ENCODE measurements around the gene VWA5B2. TPM values are rescaled to one million over a fixed set of nuclear protein-coding genes. Genes with fewer than 3 reads are reported as not detected.
A peak's percentile ranks its signal among the peaks of the same experiment; 100 is the strongest.

Gene VWA5B2
- total RNA-seq, 6 experiments from 2014 or later, result not detected

DNA sequence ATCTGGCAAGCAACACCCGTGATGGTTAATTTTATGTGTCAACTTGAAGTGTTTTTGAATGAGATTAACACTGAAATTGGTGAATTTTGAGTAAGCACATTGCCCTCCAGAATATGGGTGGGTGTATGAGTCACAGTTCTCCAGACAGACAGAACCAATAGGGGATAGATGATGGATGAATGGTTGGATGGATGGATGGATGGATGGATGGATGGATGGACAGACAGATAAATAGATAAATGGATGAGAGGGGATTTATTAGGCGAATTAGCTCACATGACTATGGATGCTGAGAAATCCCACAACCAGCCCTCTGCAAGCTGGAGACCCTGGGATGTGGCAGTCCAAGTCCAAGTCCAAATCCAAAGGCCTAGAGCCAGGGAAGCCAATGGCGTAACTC lies 5.4 kb upstream of the VWA5B2 start:
- no peaks in the 10 kb centered on the region for H3K36me3 Mint-ChIP-seq (ENCODE audit: low read depth)
- TF ChIP-seq CTCF (IDR thresholded peaks at IDR 0.05), result no peak
- no peaks in the 10 kb centered on the region for H3K4me1 Mint-ChIP-seq (ENCODE audit: low read depth)
- no peak for DNase-seq
- H3K4me3 Mint-ChIP-seq, result no peak overlapping the region
- peaks cover 27% of the 10 kb centered on the region for H3K27me3 Mint-ChIP-seq (ENCODE audit: insufficient read depth)
- no peak overlapping the region for H3K27ac Mint-ChIP-seq
- no peaks in the 10 kb centered on the region for H3K9me3 Mint-ChIP-seq

DNA sequence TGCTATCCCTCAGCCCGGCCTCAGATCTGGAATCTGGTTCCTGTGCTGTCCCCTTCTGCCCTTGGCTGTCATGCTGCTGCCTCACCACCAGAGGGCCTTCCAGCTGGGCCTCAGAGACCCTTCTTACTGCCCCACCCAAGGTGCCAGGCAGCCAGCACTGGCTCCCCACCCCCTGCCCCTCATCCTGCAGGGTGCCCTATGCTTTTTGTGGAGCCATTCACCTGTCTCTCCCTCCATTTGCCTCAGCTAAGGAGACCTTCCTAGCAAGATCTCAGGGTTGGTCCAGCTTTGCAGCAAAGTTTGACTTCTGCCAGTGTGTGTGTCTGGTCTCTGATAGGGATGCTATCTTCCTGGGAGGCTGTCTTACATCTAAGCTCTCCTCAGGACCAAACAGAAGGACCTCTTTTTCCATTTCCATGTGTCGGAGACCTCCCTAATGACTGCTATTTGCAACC lies 1.9 kb upstream of the VWA5B2 start:
- DNase-seq, result no peak
- no peaks in the 10 kb centered on the region for H3K9me3 Mint-ChIP-seq
- peaks cover 43% of the 10 kb centered on the region for H3K27me3 Mint-ChIP-seq (ENCODE audit: insufficient read depth)
- peak; percentile 92 for TF ChIP-seq CTCF (IDR thresholded peaks at IDR 0.05)
- H3K36me3 Mint-ChIP-seq (ENCODE audit: low read depth), result peaks cover 5% of the 10 kb centered on the region; the same call in 1 of the 2 replicates
- H3K4me1 Mint-ChIP-seq (ENCODE audit: low read depth), result peaks cover 6% of the 10 kb centered on the region
- no peak overlapping the region for H3K27ac Mint-ChIP-seq
- H3K4me3 Mint-ChIP-seq, result no peak overlapping the region

DNA sequence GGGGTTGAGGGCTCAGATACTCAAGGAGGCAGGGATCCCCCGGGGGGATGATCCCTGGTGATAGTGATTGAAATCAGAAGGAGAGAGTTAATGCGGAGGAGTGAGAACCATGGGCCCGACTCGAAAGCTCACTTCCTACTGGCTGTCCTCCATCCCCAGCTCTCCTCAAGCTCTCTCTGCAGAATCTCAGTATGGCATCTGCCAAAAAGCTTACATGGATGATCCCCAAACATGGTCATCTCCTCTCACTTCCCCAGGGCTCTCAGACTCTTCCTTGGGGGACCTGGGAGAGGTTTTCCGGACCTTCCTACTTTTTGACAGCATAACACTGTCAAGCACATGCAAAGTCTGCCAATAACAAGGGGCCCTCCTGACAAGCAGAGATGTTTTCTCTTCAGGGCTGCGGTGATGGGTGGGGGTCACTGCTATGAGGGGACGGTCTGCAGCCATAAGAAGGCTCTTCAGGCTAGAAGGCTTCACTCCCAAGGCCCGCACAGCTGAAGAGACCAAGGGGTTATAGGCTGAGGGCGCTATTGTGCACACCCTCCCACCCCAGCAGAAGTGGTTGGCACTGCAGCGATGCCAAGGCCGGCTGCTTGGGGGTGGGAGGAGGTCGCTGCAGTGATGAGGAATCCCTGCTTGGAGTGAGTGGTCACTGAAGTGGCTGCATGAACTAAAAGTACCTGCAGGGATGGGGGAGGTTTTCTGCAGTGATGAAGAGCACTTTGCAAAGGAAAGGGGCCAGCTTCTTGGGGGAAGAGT lies 828 bp upstream of the VWA5B2 start:
- peaks cover 5% of the 10 kb centered on the region; the same call in 1 of the 2 replicates for H3K36me3 Mint-ChIP-seq (ENCODE audit: low read depth)
- H3K27me3 Mint-ChIP-seq (ENCODE audit: insufficient read depth), result peaks cover 44% of the 10 kb centered on the region
- TF ChIP-seq CTCF (IDR thresholded peaks at IDR 0.05), result no peak
- H3K27ac Mint-ChIP-seq, result no peak overlapping the region
- H3K4me1 Mint-ChIP-seq (ENCODE audit: low read depth), result peaks cover 6% of the 10 kb centered on the region
- no peak overlapping the region; the same call in 1 of the 2 replicates for H3K4me3 Mint-ChIP-seq
- no peaks in the 10 kb centered on the region for H3K9me3 Mint-ChIP-seq
- no peak for DNase-seq

DNA sequence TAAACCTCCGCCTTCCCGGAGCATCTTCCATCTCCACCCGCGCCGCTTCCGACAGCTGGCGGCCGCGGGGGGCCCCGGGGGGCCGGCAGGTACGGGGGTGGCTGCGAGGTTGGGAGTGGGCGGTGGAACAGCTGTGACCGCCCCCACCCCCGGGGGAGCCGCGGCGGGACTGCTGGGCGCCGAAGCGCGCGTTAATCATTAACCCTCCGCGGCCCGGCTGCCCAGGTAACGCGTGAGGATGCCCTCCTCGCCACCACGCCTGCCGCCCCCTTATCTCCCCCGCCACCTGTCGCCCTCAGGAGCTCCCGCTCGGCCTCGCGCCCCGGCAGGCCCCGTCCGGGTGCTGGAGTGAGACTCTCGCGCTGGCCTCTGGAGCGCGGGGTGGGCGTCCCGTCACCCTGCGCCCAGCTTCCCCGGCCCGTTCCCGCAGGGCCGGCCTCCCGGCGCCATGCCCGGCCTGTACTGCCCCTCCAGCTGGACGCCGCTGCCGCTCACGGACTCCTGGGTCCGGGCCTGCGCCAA lies 757 bp downstream of the VWA5B2 start:
- H3K4me3 Mint-ChIP-seq, result no peak overlapping the region
- no peak overlapping the region for H3K27ac Mint-ChIP-seq
- H3K9me3 Mint-ChIP-seq, result no peaks in the 10 kb centered on the region
- peaks cover 46% of the 10 kb centered on the region for H3K27me3 Mint-ChIP-seq (ENCODE audit: insufficient read depth)
- no peak for TF ChIP-seq CTCF (IDR thresholded peaks at IDR 0.05)
- no peak for DNase-seq
- peaks cover 5% of the 10 kb centered on the region; the same call in 1 of the 2 replicates for H3K36me3 Mint-ChIP-seq (ENCODE audit: low read depth)
- peaks cover 15% of the 10 kb centered on the region for H3K4me1 Mint-ChIP-seq (ENCODE audit: low read depth)

DNA sequence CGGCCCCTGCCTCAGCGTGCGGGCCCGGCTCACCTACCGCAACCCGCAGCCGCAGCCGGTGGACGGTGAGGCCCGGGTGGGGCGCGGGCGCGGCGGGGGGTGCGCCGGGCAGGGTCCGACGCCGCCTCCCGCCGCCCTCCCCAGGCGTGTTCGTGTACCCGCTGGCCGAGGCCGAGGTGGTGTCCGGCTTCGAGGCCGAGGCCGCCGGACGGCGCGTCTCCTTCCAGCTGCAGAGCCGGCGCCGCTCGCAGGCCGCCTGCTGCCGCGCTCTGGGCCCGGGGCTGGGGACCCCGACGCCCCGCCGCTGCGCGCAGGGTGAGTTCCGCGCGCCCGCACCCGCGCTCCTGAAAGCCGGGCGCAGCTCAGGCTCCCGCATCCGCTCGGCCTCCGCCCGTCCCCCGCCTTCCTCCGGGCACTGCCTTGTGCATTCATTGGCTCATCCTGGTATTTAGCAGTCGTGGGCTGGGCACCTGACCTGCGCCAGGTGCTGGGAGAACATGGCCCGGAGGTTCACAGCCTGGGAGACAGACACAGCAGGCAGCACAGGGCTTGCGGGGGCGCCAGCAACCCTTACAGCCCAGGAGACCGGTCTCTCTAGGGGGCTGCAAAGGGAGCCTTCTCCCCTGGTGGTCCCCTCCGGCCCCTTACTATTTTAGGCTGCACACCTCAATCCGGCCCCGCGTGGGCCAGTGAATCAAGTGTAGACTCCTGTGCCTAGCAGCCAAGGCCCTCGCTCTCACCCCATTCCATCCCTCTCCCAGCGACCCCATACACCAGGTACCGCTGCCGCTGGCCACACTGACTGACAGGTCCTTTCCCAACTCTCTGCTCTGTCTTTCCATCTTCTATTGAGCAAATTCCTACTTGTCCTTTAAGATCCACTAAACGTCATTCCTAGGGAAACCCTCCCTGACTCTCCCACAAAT lies 1.5 kb downstream of the VWA5B2 start:
- no peak overlapping the region for H3K27ac Mint-ChIP-seq
- no peaks in the 10 kb centered on the region for H3K9me3 Mint-ChIP-seq
- peaks cover 40% of the 10 kb centered on the region for H3K27me3 Mint-ChIP-seq (ENCODE audit: insufficient read depth)
- H3K4me1 Mint-ChIP-seq (ENCODE audit: low read depth), result peaks cover 15% of the 10 kb centered on the region
- TF ChIP-seq CTCF (IDR thresholded peaks at IDR 0.05), result no peak
- peaks cover 5% of the 10 kb centered on the region; the same call in 1 of the 2 replicates for H3K36me3 Mint-ChIP-seq (ENCODE audit: low read depth)
- no peak for DNase-seq
- peak overlapping the region; percentile 34; the same call in 1 of the 2 replicates for H3K4me3 Mint-ChIP-seq
